ENCODE data around the gene ZNF440.
"Not testable (repeated sequence)": the region's sequence is repeated elsewhere in the genome, so short reads cannot be mapped to it uniquely, and the experiment has no call there.

ZNF440 gene

DNA sequence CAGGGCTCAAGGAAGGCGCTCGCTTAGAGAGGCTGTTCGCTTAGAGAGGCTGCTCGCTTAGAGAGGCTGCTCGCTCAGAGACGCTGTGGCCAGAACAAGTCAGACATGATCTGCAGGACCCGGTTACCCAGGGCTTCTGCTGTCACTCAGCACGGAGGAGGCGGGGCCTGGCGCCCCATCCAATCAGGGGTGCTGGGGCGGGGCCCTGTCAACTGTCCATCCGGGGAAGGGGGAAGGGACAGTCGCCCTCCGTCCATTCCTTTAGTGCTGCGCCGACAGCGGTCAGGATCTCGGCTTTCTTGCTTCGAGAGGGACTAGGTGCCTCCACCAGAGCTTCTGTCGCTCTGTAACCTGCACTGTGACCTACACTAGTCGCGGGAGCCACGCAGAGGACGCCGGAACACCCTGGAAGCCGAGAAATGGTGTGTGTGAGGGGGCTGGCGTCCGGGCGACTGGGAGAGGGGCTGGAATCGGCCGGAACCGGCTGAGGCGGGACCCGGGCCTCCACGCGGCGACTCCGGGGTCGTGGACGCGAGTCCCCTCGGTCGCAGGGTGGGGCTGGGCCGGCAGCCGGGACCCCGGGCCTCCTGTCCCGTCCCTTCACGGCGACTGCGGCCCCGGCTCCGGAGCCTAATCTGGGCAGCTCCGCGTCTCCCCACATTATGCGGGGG, at the start of gene ZNF440:
TSS of gene ZNF440 (plus strand) at position 245 of the 671 bp plus-strand sequence. CDS start at position 420, 175 bp downstream.
- DNase-seq, result peak; percentile 63 to 90

DNA sequence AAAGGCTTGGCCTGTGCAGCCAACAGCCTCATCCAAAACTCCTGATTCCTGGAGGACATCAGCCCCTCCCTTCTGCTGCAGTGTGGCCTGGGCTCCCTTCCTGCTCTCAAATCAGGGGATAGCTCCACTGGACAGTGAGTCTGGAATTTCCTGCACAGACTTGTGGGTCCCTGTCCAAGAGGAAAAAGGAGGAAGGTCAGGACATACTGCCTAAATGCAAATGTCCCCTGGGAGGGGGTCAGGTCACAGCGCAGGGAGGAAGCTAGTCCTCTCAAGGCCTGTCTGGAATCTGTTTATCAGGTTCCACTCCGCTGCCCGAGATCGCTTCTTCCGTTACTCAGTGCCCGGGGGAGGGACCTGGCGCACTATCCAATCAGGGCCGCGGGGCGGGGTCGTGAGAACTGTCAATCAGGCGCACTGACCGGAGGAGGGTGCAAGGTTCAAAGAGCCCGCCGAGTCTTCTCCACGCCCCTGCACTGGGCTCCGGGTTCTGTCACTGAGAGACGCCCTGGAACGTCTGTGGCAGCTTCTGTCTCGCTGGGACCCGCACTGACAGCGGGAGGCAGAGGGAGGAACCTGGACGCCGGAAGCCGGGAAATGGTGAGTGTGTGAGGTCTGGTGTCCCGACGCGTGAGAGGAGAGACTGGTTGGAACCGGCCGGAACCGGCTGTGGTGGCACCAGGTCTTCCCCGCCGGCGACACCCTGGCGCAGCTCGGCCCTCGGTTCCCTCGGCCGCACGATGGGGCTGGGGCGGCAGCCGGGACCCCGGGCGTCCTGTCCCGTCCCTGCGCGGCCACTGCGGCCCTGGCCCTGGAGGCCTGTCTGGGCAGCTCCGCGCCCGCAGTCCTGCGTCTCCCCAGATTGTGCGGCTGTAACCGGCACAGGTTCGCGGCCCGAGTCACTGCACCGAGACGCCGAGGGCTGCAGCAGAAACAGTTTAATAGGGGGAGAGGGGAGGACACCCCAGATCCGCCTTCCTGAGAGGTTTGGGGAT, 47.2 kb upstream of the ZNF440 start, which contains the start of gene ZNF441:
TSS of gene ZNF441 (plus strand) at position 404 of the 995 bp plus-strand sequence. CDS start at position 598, 194 bp downstream.
- DNase-seq, result peak; percentile 42 to 86

GRCh38 chr19:11767633-11768133, 46.4 kb upstream of the ZNF440 start:
- DNase-seq, result no peak

DNA sequence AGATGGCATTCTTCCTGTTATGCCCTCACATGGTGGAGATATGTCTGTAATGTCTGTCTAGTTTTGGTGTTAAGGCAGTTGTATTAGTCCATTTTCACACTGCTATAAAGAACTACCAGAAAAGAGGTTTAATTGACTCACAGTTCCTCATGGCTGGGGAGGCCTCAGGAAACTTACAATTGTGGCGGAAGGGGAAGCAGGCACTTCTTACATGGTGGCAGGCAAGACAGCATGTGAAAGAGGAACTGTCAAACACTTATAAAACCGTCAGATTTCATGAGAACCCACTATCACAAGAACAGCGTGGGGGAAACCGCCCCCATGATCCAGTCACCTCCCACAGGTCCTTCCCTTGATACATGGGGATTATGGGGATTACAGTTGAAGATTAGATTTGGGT, 44.1 kb upstream of the ZNF440 start:
- DNase-seq, result no peak

DNA sequence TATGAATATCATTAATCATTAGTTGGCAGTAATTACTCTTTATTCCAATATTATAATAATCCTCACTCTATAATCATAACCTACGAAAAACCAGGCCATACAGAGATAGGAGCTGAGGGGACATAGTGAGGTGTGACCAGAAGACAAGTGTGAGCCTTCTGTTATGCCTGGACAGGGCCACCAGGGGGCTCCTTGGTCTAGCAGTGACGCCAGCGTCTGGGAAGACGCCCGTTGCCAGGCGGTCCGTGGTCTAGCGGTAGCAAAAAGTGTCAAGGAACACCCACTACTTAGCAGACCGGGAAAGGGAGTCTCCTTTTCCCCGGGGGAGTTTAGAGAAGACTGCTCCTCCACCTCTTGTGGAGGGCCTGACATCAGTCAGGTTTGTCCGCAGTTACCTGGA, 42.6 kb upstream of the ZNF440 start:
- DNase-seq, result not testable (repeated sequence)

- not testable (repeated sequence) for DNase-seq
Observed at GRCh38 chr19:11776669-11777068, 37.4 kb upstream of the ZNF440 start.

DNA sequence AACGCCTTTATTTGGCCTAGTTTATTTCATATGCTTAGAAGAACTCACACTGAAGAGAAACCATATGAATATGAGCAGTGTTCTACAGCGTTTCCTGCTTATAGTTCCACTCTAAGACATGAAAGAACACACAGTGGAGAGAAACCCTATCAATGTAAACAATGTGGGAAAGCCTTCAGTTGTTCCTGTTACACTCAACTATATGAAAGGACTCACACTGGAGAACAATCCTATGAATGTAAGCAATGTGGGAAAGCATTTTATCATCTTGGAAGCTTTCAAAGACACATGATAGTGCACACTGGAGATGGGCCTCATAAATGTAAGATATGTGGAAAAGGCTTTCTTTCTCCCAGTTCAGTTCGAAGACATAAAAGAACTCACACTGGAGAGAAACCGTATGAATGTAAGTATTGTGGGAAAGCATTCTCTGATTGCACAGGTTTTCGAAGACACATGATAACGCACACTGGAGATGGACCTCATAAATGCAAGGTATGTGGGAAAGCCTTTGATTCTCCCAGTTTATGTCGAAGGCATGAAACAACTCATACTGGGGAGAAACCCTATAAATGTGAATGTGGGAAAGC, 33.5 kb upstream of the ZNF440 start:
- DNase-seq, result no peak

DNA sequence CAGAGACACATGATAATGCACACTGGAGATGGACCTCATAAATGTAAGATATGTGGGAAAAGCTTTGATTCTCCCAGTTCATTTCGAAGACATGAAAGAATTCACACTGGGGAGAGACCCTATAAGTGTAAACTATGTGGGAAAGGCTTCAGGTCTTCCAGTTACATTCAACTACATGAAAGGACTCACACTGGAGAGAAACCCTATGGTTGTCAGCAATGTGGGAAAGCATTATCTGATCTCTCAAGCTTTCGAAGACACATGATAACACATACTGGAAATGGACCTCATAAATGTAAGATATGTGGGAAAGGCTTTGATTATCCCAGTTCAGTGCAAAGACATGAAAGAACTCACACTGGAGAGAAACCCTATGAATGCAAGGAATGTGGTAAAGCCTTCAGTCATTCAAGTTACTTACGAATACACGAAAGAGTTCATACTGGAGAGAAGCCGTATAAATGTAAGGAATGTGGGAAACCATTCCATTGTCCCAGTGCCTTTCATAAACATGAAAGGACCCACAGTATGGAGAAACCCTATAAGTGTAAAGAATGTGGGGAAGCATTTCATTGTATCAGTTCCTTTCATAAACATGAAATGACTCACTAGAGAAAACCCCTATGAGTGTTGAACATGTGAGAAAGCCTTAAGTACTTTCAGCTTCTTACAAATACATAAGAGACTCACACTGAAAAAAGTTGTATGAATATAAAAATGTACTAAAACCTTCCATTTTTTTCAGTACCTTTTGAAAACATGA, 32.6 kb upstream of the ZNF440 start:
- DNase-seq, result no peak

- DNase-seq, result no peak
Observed at GRCh38 chr19:11783767-11784166, 30.3 kb upstream of the ZNF440 start.

- no peak for DNase-seq
Observed at GRCh38 chr19:11784356-11784755, 29.7 kb upstream of the ZNF440 start.

DNA sequence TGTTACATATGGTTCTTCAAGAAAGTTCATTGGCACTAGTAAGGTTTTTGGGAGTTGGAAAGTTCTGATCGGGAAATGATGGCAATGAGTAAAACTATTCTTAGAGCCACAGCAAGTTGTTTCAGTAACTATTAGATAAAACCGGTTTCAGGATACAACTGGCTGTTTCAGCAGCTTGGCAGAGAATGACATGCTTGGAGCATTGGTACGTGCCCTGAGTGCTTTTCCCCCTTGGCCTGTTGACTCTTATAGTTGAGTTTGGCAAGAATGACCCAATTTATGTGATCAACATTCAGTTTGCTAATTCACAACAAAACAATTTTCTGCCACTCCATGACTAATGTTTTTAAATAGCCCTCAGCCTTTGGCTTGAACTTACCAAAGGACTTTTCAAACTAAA, 26.5 kb upstream of the ZNF440 start:
- no peak for DNase-seq

DNA sequence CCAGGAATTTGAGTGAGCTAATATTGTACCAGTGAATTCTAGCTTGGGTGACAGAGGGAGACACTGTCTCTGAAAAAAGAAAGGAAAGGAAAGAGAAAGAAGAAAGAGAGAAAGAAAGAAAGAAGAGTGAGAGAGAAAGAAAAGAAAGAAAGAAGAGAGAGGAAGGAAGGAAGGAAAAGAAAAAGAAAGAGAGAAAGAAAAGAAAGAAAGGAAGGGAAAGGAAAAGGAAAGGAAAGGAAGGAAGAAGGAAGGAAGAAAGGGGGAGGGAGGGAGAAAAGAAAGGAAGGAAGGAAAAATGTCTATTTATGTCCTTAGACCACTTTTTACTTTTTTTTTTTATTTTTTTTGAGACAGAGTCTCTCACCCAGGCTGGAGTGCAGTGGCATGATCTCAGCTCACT, 21.1 kb upstream of the ZNF440 start:
- no peak for DNase-seq

DNA sequence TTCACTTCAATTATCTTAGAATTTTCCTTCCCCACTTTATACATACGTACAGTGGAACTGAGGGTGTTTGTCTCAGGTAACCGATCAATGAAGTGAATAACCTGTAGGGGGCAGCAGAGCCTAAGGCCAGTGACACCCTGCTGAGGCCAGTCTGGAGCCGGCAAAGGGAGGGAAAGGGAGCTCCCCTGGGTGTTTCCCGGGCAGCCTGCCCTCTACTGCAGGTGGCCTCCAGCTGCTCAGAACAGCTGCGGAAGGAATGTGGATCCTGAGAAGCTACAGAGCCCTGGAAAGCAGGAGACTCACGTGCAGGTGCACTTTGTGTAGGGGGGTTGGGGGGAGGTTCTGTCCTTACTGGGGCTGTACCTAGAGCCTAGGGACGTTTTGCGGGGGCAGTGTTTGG, 16.6 kb upstream of the ZNF440 start:
- peak; percentile 15 to 87 for DNase-seq

DNA sequence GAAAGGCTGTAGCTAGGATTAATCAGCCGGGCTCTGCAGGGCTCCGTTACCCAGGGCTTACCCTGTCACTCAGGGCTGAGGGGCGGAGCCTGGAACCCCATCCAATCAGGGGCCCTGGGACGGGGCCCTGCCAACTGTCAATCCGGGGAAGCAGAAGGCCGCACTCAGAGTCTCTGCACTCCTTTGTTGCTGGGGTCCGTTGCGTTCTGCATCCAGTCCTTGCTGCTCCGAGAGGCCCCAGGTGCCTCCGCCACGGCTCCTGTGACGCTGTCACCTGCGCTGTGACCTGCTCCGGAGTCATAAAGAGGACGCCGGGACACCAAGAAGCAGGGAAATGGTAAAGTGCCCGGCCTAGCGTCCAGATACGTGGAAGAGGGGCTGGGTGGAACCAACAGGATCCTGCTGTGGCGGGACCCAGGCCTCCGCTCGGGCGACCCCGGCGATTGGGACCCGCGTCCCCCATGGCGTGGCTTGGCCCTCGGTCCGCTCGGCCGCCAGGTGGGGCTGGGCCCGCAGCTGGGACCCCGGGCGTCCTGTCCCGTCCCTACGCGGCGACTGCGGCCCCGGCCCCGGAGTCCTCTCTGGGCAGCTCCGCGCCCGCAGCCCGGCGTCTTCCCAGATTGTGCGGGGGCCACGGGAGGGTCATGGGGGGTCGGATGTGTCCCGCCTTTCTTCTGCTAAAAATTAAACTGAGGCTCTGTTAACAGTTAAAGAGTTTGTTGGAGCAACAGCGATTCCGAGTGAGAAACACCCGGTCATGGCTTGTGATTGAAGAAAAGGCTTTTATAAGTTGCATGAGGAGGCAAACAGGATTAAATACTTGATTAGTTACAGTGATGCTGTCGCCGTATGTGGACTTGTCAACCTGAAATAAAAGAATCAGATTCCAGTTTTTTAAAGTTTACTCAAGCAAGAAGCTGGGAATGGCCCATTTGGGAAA, 15.4 kb upstream of the ZNF440 start, which contains the start of gene ZNF491:
TSS of gene ZNF491 (plus strand) at position 133 of the 940 bp plus-strand sequence. CDS start 7,431 bp downstream, outside the sequence.
- DNase-seq, result peak; percentile 77 to 93

DNA sequence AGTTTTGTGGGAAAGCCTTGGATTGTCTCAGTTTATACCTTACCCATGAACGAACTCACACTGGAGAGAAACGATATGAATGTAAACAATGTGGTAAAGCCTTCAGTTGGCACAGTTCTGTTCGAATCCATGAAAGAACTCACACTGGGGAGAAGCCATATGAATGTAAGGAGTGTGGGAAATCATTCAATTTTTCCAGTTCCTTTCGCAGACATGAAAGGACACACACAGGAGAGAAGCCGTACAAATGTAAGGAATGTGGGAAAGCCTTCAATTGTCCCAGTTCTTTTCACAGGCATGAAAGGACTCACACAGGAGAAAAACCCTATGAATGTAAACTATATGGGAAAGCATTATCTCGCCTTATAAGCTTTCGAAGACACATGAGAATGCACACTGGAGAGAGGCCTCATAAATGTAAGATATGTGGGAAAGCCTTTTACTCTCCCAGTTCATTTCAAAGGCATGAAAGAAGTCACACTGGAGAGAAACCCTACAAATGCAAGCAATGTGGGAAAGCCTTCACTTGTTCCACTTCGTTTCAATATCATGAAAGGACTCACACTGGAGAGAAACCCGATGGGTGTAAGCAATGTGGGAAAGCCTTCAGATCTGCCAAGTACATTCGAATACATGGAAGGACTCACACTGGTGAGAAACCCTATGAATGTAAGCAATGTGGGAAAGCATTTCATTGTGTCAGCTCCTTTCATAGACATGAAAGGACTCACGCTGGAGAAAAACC, 7.5 kb upstream of the ZNF440 start:
- DNase-seq, result no peak

DNA sequence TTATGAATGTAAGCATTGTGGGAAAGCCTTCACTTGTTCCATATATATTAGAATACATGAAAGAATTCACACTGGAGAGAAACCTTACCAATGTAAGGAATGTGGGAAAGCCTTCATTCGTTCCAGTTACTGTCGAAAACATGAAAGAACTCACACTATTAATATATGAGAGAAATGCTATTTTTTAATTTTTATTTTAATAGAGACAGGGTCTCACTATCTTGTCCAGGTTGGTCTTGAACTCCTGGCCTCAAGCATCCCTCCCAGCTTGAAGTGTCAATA, 7.0 kb upstream of the ZNF440 start:
- no peak for DNase-seq

GRCh38 chr19:11813703-11814028, 407 bp upstream of the ZNF440 start:
- DNase-seq, result no peak

GRCh38 chr19:11814700-11815035, 595 bp downstream of the ZNF440 start:
- peak in 1 of 2 experiments; percentile 4 for DNase-seq

- DNase-seq, result no peak
Observed at GRCh38 chr19:11821474-11822109, 7.5 kb downstream of the ZNF440 start.
